Ishikawa (cell line): Measurements from ENCODE around the gene TMEM198.

Experiments used
- CEBPB ChIP-seq: IDR thresholded peaks from 2 replicates; pipeline ENCODE4 v1.6.1; 2012
- CREB1 ChIP-seq: IDR thresholded peaks from 2 replicates; pipeline ENCODE4 v1.6.1; 2012; ENCODE audit warnings: low read depth
- EGR1 ChIP-seq: IDR thresholded peaks from 2 replicates; pipeline ENCODE4 v1.6.1; 2012
- EP300 ChIP-seq: IDR thresholded peaks from 2 replicates; pipeline ENCODE4 v1.6.1; 2012; ENCODE audit warnings: borderline replicate concordance
- FOXM1 ChIP-seq: IDR thresholded peaks from 2 replicates; pipeline ENCODE4 v1.6.1; 2012; ENCODE audit warnings: low read depth, borderline replicate concordance
- NFIC ChIP-seq: IDR thresholded peaks from 2 replicates; pipeline ENCODE4 v1.6.1; 2012
- RAD21 ChIP-seq: IDR thresholded peaks from 2 replicates; pipeline ENCODE4 v1.6.1; 2012; ENCODE audit warnings: low read depth
- TAF1 ChIP-seq: IDR thresholded peaks from 2 replicates; pipeline ENCODE4 v1.6.1; 2012; ENCODE audit warnings: low read depth, mild to moderate bottlenecking
- TCF12 ChIP-seq: IDR thresholded peaks from 2 replicates; pipeline ENCODE4 v1.6.1; 2012; ENCODE audit warnings: low read depth
- TEAD4 ChIP-seq: IDR thresholded peaks from 2 replicates; pipeline ENCODE4 v1.6.1; 2012
- YY1 ChIP-seq: IDR thresholded peaks from 2 replicates; pipeline ENCODE4 v1.6.1; 2012; ENCODE audit warnings: low read depth
- ZBTB7A ChIP-seq: IDR thresholded peaks from 2 replicates; pipeline ENCODE4 v1.6.1; 2012; ENCODE audit warnings: low read depth
- TF ChIP-seq, protein P1 (sequence below): IDR thresholded peaks from 2 replicates; pipeline ENCODE4 v1.6.1; 2012
- TF ChIP-seq, protein P2 (sequence below): IDR thresholded peaks from 2 replicates; pipeline ENCODE4 v1.6.1; 2012
- TF ChIP-seq, protein P3 (sequence below): IDR thresholded peaks from 2 replicates; pipeline ENCODE4 v1.6.1; 2012; ENCODE audit warnings: low read depth, mild to moderate bottlenecking

TMEM198 gene

DNA sequence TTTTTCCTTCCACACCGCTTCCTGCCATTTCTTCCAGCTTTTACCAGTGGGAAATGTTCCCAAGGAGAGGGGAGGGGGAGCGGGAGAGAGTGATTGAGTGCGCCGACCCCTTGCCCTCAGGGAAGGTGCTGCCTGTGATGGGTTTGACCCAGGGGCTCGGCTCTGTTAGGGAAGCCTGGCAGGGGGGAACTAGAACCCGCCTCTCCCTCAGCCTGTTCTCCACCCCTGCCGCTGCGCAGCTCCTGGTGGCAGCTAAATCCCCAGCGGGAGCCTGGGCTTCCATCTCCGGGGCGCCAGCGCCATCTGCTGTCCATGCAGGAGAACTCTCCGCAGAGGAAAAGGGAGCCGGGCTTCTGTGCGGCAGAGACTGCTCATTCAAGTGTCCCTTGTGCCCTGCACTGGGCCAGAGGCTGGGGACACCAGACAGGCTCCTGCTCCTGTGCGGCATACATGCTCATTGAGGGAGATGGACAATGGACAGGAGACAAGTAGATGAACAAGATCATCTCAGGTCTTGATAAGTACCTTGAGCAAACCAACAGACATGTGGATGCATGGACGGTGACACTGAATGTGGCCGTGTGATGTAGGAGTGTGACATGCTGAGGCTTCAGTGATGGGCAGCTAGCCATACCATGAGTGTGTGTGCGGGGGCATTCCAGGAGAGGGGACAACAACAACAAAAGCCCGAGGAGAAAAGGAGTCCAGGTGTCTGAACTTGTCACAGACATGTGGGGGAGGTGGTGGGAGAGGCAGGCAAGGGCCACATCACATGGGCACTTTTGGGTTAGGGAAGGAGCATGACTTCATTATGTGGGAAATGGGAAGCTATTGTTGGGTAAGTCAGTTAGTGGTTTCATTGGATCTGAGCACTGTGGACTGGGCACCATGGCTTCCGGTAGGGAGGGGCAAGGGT lies 13.5 kb upstream of the TMEM198 start:
- TF ChIP-seq TEAD4 (no peak), RAD21 (peak; percentile 100)

DNA sequence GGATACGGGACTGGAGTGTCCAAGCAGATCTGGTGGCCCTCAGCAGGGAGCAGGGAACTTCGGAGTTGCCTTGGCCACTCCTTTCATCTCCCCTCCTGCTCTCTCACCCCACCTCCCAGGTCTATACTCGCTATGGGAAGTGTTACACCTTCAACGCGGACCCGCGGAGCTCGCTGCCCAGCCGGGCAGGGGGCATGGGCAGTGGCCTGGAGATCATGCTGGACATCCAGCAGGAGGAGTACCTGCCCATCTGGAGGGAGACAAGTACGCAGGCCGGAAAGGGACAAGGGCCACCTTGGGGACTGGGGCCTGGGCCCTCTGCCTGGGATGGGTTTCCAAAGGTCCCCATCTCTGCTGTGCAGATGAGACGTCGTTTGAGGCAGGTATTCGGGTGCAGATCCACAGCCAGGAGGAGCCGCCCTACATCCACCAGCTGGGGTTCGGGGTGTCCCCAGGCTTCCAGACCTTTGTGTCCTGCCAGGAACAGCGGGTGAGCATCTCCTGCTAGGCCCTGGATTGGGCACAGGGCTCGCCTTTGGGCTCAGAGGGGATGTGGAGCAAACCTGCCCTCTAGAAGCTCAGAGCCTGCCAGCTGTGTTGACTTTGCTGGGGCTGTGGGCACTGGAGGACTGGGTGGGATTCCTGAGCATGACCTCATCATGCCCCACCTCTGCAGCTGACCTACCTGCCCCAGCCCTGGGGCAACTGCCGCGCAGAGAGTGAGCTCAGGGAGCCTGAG lies 12.0 kb upstream of the TMEM198 start:
- TF ChIP-seq CEBPB (no peak), RAD21 (no peak), NFIC (no peak), ZBTB7A (no peak), FOXM1 (no peak)

DNA sequence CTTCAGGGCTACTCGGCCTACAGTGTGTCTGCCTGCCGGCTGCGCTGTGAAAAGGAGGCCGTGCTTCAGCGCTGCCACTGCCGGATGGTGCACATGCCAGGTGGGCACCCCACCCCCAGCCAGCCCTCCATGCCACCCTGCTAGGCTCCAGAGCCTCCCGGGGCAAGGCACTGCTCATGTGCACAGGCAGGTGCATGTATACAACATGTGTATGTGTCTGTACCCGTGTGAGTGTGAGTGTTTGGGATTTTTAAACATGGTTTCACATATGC lies 11.5 kb upstream of the TMEM198 start:
- TF ChIP-seq, protein P1, sequence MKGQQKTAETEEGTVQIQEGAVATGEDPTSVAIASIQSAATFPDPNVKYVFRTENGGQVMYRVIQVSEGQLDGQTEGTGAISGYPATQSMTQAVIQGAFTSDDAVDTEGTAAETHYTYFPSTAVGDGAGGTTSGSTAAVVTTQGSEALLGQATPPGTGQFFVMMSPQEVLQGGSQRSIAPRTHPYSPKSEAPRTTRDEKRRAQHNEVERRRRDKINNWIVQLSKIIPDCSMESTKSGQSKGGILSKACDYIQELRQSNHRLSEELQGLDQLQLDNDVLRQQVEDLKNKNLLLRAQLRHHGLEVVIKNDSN = no peak
- TF ChIP-seq CREB1 (no peak), YY1 (no peak), EP300 (no peak), TEAD4 (no peak), EGR1 (no peak), ZBTB7A (no peak), RAD21 (no peak), TCF12 (no peak), FOXM1 (no peak)

DNA sequence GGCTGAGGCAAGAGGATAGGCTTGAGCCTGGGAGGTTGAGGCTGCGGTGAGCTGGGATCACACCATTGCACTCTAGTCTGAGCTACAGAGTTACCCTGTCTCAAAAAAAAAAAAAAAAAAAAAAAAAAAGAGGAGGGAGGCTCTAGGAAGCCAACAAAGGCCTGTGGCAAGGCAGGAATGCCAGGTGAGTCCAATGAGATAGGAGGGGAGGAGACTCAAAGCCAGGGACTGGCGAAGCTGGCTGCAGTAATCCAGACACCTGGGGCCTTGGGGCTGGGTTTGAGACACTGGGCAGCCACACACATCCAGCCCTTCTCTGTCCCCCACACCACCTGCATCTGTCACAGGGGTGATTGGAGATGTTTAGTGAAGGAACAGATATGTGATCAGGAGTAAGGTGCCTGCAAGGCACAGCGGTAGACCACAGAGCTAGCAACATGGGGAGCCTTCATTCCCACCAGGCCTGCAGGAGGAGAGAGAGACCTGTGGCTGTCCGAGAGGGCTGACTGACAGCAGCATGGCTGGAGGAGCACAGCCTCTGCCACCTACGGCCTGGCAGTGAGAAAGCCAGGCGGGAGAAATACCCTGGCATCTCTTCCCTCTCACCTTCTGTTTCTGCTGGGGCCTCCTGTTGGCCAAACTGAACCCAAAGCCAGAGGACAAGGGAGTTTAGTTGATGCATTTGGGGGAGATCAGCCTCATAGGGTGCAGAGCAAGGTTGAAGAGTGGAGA lies 9.7 kb upstream of the TMEM198 start:
- TF ChIP-seq EGR1 (no peak), EP300 (no peak), TEAD4 (peak; percentile 57)

DNA sequence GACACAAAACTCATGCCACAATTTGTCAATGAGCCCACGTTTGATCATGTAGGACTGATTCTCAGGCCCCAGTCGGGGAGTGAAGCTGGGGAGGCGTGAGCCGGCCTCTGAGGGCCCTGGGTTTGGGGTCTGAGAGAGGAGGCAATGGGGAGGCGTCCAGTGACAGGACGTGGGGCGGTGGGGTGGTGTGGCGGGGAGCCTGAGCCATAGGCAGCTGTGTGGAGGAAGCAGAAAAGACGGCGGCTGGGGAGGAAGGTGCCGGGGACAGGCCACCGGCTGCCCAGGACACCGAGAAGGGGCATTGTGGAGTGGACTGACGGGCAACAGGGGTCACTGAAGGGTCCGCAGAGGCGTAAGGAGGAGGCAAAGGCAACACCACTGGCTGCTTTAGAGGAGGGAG lies 7.4 kb upstream of the TMEM198 start:
- no peak for TF ChIP-seq FOXM1
- no peak for TF ChIP-seq NFIC
- TF ChIP-seq, protein P1 = no peak
- TF ChIP-seq ZBTB7A = no peak
- no peak for TF ChIP-seq YY1
- TF ChIP-seq EP300 = no peak
- no peak for TF ChIP-seq RAD21
- TF ChIP-seq CREB1 = no peak
- TF ChIP-seq TAF1 = no peak
- TF ChIP-seq, protein P2, sequence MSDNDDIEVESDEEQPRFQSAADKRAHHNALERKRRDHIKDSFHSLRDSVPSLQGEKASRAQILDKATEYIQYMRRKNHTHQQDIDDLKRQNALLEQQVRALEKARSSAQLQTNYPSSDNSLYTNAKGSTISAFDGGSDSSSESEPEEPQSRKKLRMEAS = no peak
- TF ChIP-seq EGR1 = no peak
- TF ChIP-seq TEAD4 = no peak
- TF ChIP-seq, protein P3, sequence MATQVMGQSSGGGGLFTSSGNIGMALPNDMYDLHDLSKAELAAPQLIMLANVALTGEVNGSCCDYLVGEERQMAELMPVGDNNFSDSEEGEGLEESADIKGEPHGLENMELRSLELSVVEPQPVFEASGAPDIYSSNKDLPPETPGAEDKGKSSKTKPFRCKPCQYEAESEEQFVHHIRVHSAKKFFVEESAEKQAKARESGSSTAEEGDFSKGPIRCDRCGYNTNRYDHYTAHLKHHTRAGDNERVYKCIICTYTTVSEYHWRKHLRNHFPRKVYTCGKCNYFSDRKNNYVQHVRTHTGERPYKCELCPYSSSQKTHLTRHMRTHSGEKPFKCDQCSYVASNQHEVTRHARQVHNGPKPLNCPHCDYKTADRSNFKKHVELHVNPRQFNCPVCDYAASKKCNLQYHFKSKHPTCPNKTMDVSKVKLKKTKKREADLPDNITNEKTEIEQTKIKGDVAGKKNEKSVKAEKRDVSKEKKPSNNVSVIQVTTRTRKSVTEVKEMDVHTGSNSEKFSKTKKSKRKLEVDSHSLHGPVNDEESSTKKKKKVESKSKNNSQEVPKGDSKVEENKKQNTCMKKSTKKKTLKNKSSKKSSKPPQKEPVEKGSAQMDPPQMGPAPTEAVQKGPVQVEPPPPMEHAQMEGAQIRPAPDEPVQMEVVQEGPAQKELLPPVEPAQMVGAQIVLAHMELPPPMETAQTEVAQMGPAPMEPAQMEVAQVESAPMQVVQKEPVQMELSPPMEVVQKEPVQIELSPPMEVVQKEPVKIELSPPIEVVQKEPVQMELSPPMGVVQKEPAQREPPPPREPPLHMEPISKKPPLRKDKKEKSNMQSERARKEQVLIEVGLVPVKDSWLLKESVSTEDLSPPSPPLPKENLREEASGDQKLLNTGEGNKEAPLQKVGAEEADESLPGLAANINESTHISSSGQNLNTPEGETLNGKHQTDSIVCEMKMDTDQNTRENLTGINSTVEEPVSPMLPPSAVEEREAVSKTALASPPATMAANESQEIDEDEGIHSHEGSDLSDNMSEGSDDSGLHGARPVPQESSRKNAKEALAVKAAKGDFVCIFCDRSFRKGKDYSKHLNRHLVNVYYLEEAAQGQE = no peak
- no peak for TF ChIP-seq CEBPB
- no peak for TF ChIP-seq TCF12

DNA sequence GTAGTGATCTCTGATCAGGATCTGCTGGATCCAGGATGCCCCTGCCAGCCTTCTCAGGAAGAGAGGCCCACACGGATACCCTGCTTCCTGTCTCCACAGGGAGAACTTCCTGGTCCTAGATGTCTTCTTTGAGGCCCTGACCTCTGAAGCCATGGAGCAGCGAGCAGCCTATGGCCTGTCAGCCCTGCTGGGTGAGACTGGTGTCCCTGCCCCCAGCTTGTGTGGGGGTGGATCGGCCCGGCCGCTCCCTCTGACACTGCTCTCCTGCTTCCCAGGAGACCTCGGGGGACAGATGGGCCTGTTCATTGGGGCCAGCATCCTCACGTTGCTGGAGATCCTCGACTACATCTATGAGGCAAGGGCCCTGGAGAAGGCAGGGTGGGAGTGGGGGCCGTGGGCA lies 6.9 kb upstream of the TMEM198 start:
- TF ChIP-seq ZBTB7A (no peak), EGR1 (0 out of 2 replicates have a peak, but pooled peaks have one; percentile 29)

DNA sequence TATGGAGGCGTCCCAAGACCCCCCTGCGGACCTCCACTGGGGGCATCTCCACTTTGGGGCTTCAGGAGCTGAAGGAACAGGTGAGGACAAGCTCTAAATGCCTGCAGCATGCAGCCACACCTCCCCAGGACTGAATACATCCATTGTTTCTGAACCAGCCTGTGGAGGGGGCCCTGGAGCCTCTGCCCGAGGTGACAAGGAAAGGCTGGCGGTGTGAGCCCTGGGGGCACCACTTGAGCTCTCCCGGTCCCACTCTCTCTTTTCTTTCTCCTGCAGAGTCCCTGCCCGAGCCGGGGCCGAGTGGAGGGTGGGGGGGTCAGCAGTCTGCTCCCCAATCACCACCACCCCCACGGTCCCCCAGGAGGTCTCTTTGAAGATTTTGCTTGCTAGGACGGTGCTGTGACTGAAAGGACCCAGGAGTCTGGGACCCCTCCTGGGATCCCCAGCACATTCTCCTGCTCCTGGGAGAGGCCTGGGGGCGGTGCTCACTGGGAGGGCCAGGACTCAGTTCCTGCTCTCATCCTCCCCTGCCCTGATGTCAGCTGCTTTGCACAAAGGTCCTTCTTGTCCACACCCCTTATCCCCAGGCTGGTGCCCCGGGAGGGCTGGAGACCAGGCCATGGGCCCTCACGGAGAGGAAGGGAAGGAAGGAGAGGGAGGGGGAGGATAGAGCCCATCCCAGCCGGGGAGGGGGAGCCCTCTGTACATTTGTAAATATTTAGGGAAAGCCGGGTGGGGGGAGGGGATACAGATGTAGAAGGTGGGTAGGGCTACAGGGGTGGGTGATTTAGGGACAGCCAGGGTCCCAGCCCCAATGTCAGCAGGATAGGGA lies 6.0 kb upstream of the TMEM198 start:
- no peak for TF ChIP-seq TCF12

DNA sequence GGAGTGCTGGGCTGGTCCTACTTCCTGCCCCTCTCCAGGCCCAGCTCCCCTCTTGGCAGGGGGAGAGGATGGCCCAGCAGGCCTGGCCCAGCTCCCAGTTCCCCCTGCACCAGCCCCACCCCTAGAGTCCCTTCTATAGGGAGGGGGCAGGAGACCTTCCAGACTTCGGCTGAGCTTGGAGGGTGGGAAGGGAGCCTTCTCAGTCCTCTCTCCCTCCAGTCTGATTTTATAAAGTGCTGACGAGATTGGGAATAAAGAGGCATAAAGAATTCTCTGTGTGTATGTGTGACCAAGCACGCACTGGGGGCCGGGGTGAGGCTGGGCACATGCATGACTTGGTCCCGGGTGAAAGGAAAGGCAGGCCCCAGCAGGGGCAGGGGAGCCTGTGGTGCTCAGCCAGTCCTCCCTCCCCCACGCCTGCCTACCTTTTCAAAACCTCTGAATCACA lies 5.3 kb upstream of the TMEM198 start:
- TF ChIP-seq TAF1 (no peak), NFIC (peak; percentile 34; the same call in 1 of the 2 replicates), EGR1 (no peak)
